DMS 273 (cell line): ENCODE data around the gene PHRF1.
A peak's percentile ranks its signal among the peaks of the same experiment; 100 is the strongest.

ENCODE experiments used
- DNase-seq: peaks from one replicate; lab custom pipeline; 2025; ENCODE audit not compliant: unreplicated experiment; lab: John Stamatoyannopoulos, UW

Gene PHRF1

GRCh38 chr11:575996-576768 lies at the start of gene PHRF1:
Gene PHRF1, plus strand, starts transcription at chr11:576470. Its CDS starts 5,043 bp downstream, at chr11:581513.
- DNase-seq: peak; percentile 92

GRCh38 chr11:528166-528814 lies 48.0 kb upstream of the PHRF1 start:
- DNase-seq: no peak

GRCh38 chr11:528815-529727 lies 47.2 kb upstream of the PHRF1 start:
- DNase-seq: no peak

GRCh38 chr11:529728-530411 lies 46.4 kb upstream of the PHRF1 start:
- no peak for DNase-seq

- DNase-seq: no peak
Observed at GRCh38 chr11:530960-531831, 45.1 kb upstream of the PHRF1 start.

- DNase-seq: no peak
Observed at GRCh38 chr11:531919-532526, 44.2 kb upstream of the PHRF1 start.

- no peak for DNase-seq
Observed at GRCh38 chr11:532527-532985, 43.7 kb upstream of the PHRF1 start.

- no peak for DNase-seq
Observed at GRCh38 chr11:532986-533585, 43.2 kb upstream of the PHRF1 start.

GRCh38 chr11:533586-534395 lies 42.5 kb upstream of the PHRF1 start:
- DNase-seq: no peak

- DNase-seq: peak; percentile 71
Observed at GRCh38 chr11:534396-535209, 41.7 kb upstream of the PHRF1 start.

- no peak for DNase-seq
Observed at GRCh38 chr11:535210-535518, 41.1 kb upstream of the PHRF1 start.

- DNase-seq: peak; percentile 96
Observed at GRCh38 chr11:535519-536454, 40.5 kb upstream of the PHRF1 start, which contains the start of gene HRAS. Gene HRAS, minus strand, starts transcription at chr11:535576.

GRCh38 chr11:536841-537621 lies 39.2 kb upstream of the PHRF1 start, which contains the start of gene LRRC56:
Gene LRRC56, plus strand, starts transcription at chr11:537527. Its CDS starts 3,158 bp downstream, at chr11:540685.
- DNase-seq: peak; percentile 91

GRCh38 chr11:537622-538430 lies 38.4 kb upstream of the PHRF1 start:
- no peak for DNase-seq
